ES-I3 (cell line): ENCODE data around the gene STK39.

Experiments used
- H3K36me3 ChIP-seq: 2 replicates; pipeline ENCODE4 v1.6.1; 2013; ENCODE audit warnings: mild to moderate bottlenecking, low read length, control low read depth, moderate library complexity; ENCODE audit not compliant: insufficient read depth
- H3K4me1 ChIP-seq: 2 replicates; pipeline ENCODE4 v1.6.1; 2013; ENCODE audit warnings: mild to moderate bottlenecking, control low read depth, low read length; ENCODE audit not compliant: insufficient read depth
- H3K9ac ChIP-seq: 2 replicates; pipeline ENCODE4 v1.6.1; 2013; ENCODE audit warnings: low read depth, mild to moderate bottlenecking, low read length, moderate library complexity
- H3K9me3 ChIP-seq: 2 replicates; pipeline ENCODE4 v1.6.1; 2013; ENCODE audit warnings: mild to moderate bottlenecking, low read length, moderate library complexity; ENCODE audit not compliant: control insufficient read depth, insufficient read depth

Gene STK39

DNA sequence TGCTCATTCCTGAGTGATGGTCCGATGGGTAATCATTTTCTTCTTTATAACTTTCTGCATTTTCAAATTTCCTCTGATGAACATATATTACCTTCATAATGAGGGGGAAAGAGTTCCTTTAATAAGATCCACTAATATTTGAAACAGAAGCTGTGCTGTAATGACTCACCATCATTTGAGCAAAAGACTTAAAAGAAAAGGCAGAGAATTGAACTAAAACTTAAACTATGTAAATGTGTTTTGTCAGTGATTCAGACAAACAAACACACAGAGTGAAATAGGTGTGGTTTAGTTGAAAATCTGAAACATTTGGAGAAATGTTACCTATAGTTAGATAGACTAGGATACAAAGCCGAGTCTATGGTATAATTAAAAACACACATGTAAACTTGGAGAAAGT, 209.6 kb downstream of the STK39 start:
- Histone ChIP-seq H3K4me1 (no peaks in the 10 kb centered on the region), H3K9me3 (no peaks in the 10 kb centered on the region; the same call in 1 of the 2 replicates), H3K36me3 (no peaks in the 10 kb centered on the region), H3K9ac (no peak overlapping the region)

DNA sequence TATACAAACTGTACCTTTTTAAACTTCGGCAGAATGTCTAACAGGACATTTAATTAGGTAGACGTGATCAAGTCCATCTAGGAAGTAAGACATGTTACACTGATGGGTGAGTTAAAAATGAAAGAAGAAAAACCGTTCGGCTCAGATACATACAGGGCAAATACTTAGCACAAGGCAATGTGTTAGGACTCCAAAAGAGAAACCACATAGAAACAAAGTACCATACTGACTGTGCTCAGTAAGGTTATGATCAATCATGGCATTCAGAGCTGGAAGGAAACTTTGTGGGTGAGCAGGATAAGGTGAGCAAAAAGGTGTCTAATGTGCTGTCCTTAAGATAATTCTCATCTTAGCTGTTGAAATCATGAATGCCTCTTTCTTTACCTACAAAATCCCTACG, 211.9 kb downstream of the STK39 start:
- H3K4me1 ChIP-seq, result no peaks in the 10 kb centered on the region
- no peaks in the 10 kb centered on the region; the same call in 1 of the 2 replicates for H3K9me3 ChIP-seq
- H3K36me3 ChIP-seq, result no peaks in the 10 kb centered on the region
- no peak overlapping the region for H3K9ac ChIP-seq

DNA sequence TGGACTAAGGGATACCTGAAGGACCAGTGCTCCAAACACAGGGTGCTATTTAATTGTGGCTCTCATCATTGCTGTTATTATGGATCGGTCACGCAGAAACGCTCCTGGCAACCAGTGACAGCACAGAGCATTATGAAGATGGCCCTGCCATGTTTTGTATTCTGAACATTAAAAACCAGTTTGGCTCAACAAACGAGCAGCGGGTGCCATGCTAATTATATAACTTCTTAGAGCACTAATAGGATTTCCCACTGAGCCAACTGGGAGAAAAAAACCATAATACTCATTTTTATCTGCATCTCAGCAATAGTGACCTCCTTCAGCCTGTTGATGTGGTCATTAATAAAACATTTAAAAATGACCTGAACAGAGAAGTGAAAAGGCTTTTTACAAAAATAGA, 212.8 kb downstream of the STK39 start:
- Histone ChIP-seq H3K4me1 (no peaks in the 10 kb centered on the region), H3K9ac (no peak overlapping the region), H3K9me3 (no peaks in the 10 kb centered on the region), H3K36me3 (no peaks in the 10 kb centered on the region)

DNA sequence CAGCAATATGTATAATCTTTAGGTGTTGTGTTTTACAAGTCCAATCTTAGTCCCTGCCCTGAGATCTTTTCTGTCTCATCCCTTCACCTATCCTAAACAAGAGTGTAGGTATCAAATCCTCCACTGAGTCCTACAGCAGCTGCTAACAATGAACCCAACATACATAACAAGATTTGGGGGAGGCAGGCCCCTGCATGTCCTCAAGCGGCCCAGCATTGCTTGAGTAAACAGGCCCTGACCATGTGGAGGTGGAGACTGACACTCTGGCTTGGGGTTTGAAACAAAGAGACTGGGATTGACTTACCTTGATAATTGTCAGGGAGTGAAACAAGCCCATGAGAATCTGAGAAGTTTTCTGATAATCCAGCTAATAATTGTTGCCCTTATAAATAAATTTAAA, 213.4 kb downstream of the STK39 start:
- H3K4me1 ChIP-seq, result no peaks in the 10 kb centered on the region
- H3K9me3 ChIP-seq, result no peaks in the 10 kb centered on the region
- H3K9ac ChIP-seq, result no peak overlapping the region
- no peaks in the 10 kb centered on the region for H3K36me3 ChIP-seq

DNA sequence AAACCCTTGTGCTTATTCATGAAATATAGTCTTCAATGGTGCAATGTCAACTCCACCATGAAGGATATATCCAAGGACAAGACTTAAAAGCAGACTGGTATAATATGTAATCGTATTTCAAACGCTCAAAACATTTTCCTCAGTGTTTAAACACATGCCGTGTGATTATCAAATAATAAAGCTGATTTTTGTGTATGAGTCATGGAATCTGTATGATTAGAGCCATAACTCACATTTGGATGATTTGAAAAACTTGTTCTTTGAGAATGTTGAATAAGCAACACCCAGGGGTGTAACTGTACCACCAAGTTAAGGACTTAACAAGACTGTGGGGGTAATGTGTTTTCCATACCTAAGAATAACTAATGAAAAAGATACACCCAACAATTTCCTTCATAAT, 215.3 kb downstream of the STK39 start:
- Histone ChIP-seq H3K9me3 (no peaks in the 10 kb centered on the region), H3K9ac (no peak overlapping the region), H3K4me1 (no peaks in the 10 kb centered on the region), H3K36me3 (no peaks in the 10 kb centered on the region)

DNA sequence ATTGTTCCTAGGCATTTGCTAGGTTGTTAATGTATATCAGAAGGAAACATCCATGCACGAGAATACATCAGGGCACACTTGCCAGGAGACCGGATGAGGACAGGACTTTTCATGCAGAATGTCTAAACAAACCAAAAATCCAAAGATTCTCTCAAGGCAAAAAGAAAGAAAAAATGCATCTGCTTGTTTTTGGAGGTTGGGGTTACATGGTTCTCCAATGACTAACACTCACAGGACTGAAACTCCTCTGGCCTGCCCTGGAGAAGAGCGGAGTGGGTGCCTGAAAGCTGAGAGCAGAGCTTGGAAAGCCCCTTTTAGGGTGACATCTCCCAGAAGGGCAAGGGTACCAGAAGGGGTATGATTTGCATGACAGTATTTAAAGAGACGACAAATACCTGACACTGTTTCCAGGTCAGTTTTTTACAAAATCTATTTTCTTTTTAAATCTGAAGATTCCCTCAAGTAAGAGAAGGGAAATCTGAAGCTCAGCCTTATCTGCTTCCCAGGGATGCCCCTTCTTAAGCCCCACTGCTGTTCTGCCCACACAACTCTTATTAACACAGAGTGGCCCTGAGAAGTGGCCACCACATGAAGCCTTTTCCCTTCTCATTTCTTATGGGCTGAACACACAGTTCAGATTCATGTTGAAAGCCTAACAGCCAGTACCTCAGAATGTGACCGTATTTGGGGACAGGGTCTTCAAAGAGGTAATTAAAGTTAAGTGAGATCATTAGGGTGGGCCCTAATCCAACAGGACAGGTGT, 216.4 kb downstream of the STK39 start:
- H3K36me3 ChIP-seq, result no peaks in the 10 kb centered on the region
- H3K4me1 ChIP-seq, result no peaks in the 10 kb centered on the region
- H3K9ac ChIP-seq, result no peak overlapping the region
- H3K9me3 ChIP-seq, result no peaks in the 10 kb centered on the region

DNA sequence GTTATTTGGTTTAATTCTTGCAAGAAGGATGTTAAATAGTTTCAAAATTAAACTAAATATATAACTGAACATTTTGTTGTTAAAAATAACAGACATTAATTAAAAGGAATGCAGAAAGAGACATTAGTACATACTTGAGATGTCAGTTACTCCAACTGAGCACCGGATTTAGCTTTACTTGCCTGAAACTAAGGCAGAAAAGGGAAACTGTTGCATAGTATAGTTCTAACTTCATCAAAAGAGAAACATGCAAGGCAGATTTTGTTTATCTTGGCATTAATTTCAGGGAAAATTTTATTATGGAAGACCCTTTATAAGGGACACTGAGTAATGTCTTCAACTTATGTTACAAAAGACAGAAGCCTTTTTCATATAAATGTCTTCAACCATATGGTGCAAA, 218.3 kb downstream of the STK39 start:
- Histone ChIP-seq H3K36me3 (no peaks in the 10 kb centered on the region), H3K4me1 (no peaks in the 10 kb centered on the region), H3K9ac (no peak overlapping the region), H3K9me3 (no peaks in the 10 kb centered on the region)

DNA sequence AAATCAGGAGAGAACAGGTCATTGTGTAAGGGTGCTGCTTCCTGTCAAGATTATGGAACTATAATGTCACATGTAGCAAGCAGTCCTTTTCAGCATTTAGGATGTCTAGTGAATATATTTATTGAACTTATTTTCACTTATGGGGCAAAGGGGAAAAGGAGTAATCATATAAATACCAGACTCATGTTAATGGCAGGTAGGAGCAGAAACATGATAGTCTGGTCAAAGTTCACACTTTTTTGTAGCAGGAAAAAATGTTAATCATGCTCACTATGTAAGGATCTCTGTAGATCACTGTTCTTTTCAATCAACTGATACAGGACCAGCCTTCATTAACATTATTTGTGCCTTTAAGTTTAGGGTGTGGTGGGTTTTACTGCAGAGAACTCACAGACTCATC, 219.0 kb downstream of the STK39 start:
- Histone ChIP-seq H3K9ac (no peak overlapping the region), H3K36me3 (no peaks in the 10 kb centered on the region), H3K4me1 (no peaks in the 10 kb centered on the region), H3K9me3 (no peaks in the 10 kb centered on the region)

DNA sequence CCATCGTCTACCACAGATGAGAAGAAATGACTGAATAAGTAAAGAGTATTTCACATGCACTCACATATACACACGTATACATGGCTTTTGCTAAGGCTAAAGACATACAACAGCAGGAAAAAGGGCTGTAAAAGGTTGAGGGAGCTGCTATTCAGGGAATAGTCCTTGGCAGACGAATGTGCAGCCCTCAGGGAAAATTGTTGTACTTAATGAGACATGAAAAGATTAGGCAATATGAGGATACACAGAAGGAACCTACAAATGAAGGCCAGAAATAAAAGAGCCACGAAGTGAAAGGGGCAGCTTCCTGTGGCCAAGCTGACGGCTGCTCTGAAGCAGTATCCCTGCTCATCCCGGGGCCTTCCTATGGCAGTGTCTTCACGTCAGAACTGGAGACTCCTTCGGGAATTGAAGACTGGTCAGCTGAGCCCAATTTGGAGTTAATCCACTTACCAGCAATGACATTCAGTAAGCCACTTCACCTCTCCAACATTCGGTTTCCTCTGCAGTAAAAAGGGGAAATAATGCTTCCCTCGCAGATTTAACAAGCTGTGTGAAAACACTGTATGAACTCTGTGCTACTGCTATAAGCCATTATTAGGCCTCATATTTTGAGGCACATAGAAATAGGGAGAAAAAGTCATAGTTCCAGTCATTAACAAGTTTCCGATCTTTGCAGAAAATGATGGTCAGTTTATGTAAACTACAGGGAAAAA, 221.8 kb downstream of the STK39 start:
- Histone ChIP-seq H3K9ac (no peak overlapping the region), H3K9me3 (no peaks in the 10 kb centered on the region), H3K36me3 (no peaks in the 10 kb centered on the region), H3K4me1 (no peaks in the 10 kb centered on the region)

DNA sequence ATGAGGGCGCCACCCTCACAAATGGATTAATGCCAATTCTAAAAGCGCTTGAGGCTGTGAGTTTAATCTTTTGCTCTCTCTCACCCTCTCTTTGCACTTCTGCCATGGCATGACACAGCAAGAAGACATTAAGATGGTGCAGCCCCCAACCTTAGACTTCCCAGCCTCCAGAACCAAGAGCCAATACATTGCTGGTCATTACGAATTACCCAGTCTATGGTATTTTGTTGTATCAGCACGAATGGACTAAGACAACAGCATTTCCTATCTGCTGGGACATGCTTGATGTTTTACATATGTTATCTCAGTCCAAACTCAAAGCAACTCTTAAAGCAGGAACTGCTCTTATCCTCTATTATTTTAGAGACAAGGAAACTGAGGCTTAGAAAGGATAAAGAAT, 222.9 kb downstream of the STK39 start:
- Histone ChIP-seq H3K9me3 (no peaks in the 10 kb centered on the region), H3K36me3 (no peaks in the 10 kb centered on the region), H3K9ac (no peak overlapping the region), H3K4me1 (no peaks in the 10 kb centered on the region)

DNA sequence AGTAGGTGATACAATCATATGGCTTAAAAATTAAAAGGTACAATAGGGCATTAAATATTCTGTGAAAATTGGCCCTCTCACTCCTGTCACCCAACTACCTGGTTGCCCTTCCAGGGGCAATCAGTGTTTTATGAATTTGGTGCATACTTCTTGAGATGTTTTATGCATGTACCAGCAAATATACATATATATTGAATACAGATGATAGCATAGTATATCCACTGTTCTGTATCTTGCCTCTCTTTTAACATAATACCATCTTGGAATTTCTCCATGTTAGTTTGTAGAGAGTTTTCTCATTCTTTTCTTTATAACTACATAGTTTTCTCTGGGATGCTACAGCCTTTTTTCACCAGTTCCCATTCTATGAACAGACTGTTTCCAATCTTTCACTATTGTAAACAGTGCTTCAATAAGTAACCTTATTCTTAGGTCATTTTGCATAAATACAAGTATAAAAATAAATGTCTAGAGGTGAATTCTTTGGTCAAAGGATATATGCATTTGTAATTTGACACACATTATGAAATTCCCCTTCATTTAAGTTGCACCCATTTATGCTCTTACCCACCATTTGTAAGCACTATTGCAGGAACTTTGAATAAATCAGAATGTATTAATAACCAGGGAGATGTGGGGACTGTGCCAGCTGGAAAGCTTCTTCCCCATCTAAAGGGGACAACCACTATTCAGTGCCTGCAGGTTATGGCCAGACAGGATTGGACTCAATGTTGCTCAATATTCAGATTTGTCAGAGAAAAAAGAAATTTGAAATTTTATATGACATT, 225.4 kb downstream of the STK39 start:
- Histone ChIP-seq H3K9me3 (no peaks in the 10 kb centered on the region), H3K9ac (no peak overlapping the region), H3K36me3 (no peaks in the 10 kb centered on the region), H3K4me1 (no peaks in the 10 kb centered on the region)

DNA sequence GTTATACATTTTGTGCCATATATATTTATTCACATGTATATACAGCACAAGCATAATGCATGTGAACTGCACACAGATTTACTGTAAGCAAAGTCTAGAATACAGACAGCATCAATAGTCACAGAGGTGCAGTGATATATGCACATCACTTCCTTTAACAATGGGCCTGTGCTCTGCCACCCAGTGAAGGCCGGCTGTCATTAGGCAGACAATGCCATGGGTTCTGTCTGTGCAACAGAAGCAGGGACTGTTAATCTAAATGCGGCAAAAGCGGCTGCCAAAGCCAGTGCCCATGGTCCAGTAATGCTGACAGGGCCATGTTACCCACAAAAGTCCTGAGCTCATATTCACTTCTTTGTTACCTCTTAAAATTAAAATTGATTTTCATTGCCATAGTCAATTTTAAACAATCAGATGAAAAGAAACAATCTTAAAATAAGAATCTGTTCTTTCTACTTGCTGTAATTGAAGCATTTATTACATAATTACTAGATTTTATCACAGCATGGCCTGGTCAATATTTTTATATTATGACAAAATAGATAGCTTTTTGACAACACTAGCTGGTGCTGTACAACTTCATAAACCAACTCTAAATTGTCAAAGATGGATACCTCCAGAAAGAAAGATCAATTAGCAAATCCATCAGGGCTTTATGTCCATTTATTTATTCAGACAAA, 232.0 kb downstream of the STK39 start:
- Histone ChIP-seq H3K9ac (no peak overlapping the region), H3K36me3 (no peaks in the 10 kb centered on the region), H3K9me3 (no peaks in the 10 kb centered on the region), H3K4me1 (no peaks in the 10 kb centered on the region)

DNA sequence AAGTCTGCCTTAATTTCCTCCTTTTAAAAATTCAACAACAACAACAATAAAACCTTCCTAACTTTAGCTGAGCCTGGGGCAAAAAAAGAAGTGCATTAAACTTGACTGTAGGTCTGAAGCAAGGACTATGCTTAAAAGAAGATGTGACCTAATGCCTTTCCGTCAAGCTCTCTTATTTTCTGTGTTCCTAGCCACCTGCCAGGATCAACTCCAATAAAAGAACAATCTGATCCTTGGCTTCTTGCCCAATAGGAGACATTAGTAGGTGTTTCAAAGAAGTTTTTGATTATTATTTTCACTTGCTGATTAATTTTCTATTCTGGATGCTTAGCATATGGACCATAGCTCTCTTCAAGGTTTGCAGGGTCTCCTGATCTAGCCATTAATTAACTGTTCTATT, 237.5 kb downstream of the STK39 start:
- no peaks in the 10 kb centered on the region for H3K36me3 ChIP-seq

DNA sequence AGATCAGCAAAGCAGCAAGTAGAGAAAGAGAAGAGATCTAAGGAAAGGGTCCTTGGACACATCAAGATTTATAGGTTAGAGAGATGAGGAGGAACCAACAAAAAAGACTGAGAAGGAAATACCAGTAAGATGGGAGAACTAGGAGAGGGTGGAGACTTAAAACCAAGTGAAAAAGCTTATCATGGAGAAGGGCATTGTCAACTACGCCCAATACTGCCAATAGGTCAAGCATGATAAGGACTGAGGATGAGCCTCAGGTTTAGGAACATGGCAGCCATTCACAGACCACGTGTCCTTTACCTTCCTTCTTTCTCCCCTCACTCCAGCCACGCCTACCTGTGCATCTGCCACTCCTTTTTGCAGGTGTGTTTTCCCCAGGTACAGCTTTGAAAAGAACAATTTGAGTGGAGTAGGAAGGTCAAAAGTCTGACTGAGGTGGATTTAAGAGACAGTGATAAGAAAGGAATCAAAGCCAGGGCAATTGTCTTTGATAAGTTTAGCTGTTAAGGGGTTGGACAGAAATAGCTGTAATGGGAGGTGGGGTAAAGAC, 238.7 kb downstream of the STK39 start:
- Histone ChIP-seq H3K9me3 (no peaks in the 10 kb centered on the region), H3K36me3 (no peaks in the 10 kb centered on the region), H3K4me1 (no peaks in the 10 kb centered on the region), H3K9ac (no peak overlapping the region)

More for the DNA sequence above, 237.5 kb downstream of the STK39 start:
- H3K9me3 ChIP-seq, result no peaks in the 10 kb centered on the region
- H3K4me1 ChIP-seq, result no peaks in the 10 kb centered on the region
- no peak overlapping the region for H3K9ac ChIP-seq
